CD4-positive, alpha-beta T cell treated with Interferon alpha-2 for 1 hour (primary cell): ENCODE results near the gene FAIM2.
"Not testable (repeated sequence)": the region's sequence is repeated elsewhere in the genome, so short reads cannot be mapped to it uniquely, and the experiment has no call there.

Source experiments
- DNase-seq, 2 donors: peaks; one replicate each; pipeline ENCODE4 v3.0.0-alpha.2; 2020 to 2022

The FAIM2 gene

DNA sequence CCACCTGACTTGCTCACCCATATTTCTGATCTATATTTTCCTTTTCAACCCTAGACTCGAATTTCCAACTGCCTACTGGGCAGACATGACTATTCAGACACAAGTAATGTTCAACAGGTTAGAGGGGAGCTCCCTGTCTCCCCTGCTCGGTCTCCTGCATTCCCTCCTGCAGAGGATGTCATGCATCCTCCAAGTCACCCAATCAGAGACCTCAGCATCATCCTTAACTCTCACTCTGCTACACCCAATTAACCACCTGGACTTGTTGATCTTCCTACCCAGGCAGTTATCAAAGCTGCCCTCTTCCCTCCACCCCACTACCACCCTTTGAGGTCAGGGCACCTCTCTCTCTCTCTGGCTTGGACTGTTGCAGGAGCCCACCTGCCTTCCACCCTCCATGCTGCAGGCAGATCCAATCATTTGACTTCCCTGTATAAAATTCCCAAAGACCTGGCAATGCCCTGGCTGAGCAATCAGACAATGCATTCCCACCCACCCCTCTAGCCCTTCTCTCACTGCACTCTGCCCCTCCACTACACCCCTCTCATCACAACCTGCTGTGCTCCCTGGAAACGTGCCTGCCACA, 10.9 kb downstream of the FAIM2 start:
- DNase-seq, result no peak

DNA sequence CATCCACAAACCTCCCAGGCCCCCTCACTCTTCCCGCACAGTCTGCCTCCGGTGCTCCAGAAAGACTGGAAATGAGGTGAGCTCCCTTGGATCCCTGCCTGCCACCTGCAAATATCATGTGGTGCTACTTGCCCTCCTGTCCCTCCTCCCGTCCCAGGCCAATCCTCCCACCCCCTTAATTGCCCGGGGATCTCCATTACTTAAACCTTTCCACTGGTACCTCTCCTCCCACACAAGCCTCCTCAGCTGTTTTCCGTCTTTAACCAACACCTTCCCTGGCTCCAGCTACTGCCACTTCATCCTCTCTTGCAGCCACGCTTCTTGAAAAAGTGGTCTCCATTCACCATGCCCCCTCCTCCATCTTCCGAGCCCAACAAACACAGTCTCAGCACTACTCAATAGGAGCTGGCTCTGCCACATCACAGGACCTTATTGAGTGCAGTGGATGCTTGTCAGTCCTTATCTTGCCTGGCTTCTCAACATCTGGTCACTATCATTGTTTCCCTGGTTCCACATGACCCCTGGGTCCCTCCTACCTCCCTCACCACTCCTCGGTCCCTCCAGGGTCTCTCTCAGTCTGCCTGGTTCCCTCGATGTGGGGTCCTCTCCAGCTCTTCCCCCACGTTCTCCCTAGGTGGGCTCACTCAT, 11.5 kb downstream of the FAIM2 start:
- no peak for DNase-seq

DNA sequence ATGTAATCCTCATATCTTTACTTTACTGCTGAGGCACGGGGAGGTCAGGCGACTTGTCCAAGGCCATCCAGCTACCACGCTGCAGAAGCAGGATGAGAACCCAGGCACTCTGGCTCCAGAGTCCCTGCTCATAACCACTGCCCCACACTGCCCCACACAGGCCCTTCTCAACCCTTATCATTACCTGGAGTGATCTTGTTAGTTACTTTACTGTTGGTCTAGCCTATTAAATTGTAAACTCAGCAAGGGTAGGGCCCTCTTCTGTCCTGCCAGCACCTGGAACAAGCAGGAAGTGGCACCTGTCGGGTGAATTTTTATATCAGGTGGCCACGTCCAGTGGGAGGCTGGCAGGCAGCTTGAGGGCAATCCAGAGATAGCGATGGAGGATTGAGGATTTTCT, 12.2 kb downstream of the FAIM2 start:
- no peak for DNase-seq

GRCh38 chr12:49891012-49891411, 12.7 kb downstream of the FAIM2 start:
- DNase-seq, result no peak

DNA sequence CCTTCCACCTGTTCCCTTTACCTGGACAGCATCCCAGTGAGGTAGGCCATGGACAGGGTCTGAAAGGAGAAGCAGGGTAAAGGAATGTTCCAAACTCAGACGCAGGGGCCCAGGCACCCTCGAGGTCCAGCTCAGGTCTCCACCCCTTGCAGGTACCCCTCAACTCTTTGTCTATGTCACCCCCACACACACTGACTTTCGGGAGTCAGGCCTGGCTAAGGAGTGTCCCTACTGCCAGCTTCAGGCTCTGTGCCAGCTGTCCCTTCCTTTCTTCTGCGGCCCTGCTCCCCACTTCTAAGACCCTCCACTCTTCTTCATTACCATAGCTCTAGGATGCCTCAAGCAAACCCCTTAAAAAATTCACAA, 13.6 kb downstream of the FAIM2 start:
- DNase-seq, result no peak

- no peak for DNase-seq
Observed at GRCh38 chr12:49889361-49890095, 14.2 kb downstream of the FAIM2 start.

- no peak for DNase-seq
Observed at GRCh38 chr12:49888461-49889151, 15.1 kb downstream of the FAIM2 start.

DNA sequence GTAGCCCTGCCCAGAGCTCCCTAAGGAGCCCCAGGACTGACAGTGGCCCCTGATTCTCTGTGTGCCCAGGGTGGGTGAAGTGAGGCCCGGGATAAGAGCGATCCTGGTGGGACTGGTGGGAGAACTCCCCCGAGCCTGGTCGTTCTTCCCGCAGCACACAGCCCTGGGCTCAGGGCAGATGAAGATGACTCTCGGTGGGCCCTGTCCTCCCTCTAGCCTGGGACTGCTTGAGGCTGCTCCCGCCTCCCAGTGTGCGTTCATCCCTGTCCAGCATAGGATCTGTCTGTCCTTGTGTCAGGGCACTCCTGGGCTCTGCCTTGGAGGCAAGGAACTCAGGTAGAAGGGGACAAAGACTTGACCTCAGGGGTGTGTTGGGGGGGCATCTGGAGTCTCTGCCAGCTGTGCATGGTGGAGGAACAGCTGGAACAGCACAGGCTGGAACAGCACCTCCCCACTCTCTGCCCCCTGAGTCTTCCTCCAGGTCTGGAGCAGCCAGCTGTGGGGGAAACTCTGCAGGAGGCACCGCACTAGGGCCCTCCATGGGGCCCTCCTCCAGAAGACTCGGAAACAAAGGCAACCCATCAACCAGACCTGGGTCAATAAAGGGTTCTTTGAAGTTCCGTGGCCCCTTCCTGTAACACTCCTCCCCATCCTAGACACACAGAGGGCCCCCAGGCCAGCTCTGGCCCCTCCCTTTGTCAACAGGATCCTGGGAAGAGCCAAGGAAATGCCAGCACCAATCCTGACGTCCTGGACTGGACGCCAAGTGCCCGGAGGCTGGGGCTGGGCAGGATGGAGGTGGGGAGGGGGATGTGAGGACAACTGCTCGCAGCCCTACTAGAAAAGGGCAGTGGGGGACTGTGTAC, 15.9 kb downstream of the FAIM2 start:
- no peak for DNase-seq

DNA sequence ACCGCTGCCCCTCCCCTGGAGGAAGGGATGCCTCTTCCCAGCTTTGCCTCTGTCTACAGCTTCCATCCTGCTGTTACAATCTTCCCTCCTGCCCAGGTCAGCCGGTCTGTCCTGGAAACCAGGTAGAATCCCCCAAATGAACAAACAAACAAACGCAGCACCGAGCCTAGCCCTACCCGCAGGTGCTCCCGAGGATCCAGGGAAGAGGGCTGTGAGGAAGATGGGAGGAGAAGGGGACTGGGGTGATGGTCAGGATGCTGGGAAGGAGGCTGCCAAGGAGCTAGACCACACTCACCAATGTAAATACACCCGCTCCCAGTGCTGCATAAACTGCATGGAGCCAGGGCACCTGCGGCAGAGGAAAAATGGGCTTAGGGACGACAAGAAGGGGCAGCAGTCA, 16.6 kb downstream of the FAIM2 start:
- no peak for DNase-seq

DNA sequence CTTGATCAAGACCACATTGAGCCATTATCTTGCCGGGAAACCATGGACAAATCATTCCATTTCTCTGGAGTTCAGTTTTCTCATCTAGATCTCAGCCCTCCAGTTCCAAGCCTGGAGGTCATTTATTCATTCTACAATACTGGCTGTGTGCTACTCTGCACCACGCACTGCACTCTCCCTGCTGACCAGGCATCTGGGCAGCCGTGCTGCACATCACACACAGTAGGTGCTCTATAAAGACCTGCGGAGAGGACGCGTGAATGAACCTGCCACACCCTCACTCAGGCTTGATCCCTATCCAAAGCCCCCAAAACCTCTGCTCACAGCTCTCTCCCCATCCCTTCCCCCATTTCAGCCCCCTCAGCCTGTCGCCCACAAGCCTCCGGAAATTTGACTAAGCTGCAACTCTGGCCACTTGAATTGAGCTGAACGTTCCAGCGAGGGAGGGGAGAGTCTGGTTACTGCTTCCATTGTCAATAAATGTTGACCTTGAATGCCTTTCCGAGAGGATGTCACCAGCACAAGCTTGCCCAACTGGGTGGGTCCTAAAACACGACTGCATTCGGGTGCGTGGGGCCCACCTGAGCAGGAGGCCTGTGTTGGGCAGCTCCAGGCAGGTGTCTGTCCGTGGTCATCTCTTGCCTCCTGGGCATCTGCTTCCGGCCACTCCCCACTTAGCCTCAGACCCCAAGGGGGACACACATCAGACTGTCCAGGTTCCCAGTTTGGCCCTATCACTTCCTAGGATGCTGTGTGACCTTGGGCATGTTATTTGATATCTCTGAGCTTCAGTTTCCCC, 17.8 kb downstream of the FAIM2 start:
- no peak for DNase-seq

DNA sequence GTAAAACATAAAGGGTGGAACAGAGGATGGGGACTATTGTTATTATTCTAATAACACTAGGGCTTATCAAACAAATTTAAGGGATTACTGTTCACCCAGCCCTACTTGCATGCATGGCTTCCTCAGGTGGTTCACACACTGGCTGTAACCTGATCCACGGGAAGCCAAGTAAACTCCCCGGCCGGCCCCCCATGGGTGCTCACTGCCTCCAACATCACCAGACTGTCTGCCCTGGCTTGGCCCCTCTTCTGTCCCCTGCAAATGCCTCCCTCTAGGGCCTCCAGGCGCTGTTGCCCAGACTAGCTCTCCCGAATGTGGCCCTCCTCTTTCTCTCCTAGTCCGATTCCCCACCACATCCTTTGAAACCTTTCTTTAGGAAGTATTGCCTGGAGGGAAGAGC, 18.6 kb downstream of the FAIM2 start:
- no peak for DNase-seq

DNA sequence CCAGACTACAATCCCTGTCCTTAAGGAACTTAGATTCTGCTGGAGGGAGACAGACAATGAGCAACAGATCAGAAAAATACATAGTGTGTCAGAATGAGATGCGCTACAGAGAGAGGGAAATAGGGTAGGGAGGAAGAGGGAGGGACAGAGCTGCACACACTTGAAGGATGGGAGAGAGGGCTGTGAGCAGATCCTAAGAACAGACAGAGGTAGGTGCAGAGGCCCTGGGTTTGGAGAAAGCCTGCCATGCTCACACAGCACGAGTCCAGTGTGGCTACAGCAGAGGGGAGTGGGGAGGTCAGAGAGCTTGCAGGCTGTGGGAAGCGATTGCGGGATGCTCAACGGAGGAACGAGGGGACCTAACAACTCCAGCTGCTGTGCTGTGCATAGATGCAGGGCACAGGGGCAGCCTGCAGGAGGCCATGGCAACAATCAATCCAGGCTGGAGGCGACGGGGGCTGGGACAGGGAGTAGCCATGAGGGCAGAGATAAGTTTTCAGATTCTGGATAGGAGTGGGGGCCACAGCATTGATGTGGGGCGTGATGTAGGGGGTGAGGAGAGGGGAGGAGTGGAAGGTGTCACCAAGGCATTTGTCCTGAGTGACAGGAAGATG, 20.7 kb downstream of the FAIM2 start:
- no peak for DNase-seq

GRCh38 chr12:49882248-49882850, 21.4 kb downstream of the FAIM2 start:
- no peak for DNase-seq

DNA sequence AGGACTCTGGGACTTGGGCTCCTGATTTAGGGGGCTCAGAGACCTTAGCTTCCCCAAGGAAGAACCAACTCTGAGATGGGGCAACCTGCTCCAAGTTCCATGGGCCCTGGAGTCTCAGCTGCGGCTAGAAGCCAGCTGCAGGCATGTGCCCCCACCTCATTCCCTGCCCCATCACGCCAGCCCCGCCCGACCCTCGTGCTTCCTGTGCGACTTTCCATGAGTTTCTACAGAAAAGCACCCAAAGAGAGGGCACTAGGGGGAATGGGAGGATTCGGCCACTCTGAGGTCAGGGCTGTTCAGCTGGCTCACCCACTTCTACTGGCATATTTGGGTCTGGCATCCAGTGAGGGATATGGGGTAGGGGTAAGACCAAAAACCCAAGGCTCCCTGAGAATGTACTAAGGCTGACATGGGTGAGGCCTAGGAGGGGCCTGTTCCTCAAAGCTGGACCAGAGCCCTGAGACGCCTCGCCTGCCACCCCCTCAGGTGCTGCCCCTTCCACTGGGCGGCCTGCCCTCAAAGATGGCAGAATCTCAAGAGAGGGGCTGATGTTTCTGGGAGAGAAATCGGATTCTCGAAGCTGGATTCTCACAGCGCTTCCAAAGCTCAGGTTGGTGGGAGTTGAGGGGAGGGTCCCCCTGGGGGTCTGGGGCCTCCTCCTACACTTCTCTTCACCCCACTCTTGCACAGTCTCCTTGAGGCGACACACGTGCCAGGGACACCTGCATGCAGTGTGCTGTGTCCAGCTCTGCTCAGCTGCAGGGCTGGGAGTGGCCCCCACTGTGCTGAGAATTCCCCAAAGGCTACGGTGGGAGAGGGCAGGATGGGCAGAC, 22.1 kb downstream of the FAIM2 start:
- no peak for DNase-seq

GRCh38 chr12:49880756-49881414, 22.8 kb downstream of the FAIM2 start:
- DNase-seq, result no peak

- not testable (repeated sequence) for DNase-seq
Observed at GRCh38 chr12:49879065-49879464, 24.6 kb downstream of the FAIM2 start.

- no peak for DNase-seq
Observed at GRCh38 chr12:49878021-49878420, 25.7 kb downstream of the FAIM2 start.

- DNase-seq, result no peak
Observed at GRCh38 chr12:49877066-49877465, 26.6 kb downstream of the FAIM2 start.

- DNase-seq, result no peak
Observed at GRCh38 chr12:49876070-49876469, 27.6 kb downstream of the FAIM2 start.
